Measurements from ENCODE around the gene PPCDC.
A peak's percentile ranks its signal among the peaks of the same experiment; 100 is the strongest.

The PPCDC gene, protein sequence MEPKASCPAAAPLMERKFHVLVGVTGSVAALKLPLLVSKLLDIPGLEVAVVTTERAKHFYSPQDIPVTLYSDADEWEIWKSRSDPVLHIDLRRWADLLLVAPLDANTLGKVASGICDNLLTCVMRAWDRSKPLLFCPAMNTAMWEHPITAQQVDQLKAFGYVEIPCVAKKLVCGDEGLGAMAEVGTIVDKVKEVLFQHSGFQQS

DNA sequence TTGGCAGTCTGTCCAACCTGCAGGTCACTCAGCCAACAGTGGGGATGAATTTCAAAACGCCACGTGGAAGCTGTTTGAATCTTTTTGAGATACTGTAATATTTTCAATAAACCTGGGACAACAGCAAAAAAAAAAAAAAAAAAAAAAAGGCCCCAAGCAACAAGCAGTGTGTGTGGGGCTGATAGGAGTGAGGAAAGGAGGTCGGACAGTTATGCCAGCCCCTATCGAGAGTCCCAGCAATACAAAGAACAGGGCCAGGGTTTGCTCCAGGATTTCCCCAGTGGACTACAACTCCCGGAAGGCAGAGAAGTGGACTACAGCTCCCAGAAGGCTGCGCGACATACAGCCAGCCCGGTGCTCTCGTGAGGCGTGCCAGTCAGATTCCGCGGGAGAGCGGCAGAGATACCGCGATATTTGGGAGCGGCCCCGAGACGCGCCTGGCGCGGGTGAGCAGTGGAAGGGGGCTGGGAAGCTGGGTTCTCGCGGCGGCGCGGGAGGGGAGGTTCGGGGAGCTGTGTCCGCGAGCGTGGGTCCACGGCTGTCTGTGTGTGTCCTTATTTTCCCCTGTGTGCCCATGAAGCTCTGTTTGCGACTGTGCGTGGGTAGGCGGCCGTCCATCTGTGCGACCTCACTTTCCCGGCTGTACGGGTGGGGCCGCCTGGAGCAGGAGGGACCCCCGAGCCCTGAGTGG is at the start of gene PPCDC:
Gene PPCDC, plus strand, starts transcription at position 410 of the 691 bp plus-strand sequence. CDS start 4,729 bp downstream, outside the sequence.
- DNase-seq (ENCODE audit: low spot score) = peak; percentile 93

DNA sequence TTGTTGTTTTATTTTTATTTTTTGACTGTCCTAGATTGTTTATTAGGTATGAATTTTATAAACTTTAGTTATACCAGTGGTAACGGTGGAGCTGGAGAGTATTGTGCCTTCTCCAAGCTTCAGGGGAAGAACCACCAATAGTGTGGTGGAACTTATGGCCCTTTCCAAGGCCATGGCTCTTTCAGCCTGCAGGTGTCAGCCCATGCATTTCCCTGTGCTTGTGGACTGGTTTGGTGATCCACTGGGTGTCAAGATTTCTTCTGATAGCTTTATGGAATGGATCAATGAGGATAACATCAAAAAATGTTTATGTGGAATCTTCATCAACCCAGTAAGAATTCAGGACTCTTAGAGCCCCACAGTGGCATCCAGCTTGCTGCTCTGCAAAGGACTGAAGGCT is 47.2 kb upstream of the PPCDC start:
- DNase-seq (ENCODE audit: low spot score) = no peak

DNA sequence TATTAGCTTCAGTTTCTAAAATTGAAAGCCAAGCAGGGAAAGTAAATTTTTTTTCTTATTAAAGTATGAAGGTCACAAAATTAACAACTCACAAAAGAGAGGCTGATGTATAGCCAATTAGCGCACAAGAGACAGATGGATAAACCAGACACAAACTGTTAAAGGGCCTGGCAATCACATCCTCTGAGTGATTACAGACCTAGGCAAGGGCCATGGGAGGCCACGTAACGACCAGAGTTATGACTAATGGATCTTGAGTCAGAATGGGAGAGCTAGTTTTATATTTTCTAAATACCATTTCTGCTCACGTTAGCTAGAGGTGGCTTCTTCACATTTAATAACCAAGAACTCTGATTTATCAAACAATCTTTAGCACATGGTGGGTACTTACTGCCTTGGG is 45.8 kb upstream of the PPCDC start:
- DNase-seq (ENCODE audit: low spot score) = no peak

DNA sequence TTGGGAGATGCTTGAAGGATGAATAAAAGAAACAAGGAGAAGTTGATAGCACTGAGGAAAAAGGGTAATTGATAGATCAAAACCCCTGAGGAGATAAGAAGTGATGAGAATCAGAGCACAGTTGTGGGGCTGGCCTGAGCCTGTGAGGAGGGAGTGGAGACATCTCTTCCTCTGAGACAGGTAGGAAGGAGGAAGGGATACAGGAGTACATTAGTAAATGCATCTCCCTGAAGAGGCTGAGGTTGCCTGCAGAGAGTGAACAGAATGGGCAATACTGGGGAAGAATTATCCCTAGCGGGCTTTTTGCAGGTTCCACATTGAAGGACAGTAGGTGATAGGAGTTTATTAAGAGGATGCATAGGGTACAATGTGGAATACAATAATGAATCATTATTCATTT is 45.3 kb upstream of the PPCDC start:
- no peak for DNase-seq (ENCODE audit: low spot score)

DNA sequence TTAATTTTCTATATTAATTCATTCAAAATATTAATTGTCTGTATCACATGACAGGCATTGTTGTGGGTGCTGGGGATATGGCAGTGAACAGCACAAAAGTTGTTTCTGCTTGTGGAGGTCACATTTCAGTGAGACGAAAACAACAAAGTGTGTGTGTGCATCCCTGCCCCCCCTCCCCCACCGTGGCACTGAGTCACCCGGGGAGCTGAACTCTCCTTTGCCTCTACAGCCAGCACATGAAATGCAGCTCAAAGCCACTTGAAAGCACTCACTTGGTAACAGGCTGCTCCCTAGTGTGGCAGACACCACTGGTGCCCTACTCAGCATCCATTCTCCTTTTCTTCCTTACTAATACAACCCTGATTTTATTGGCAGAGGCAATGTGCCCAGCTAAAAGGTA is 44.9 kb upstream of the PPCDC start:
- no peak for DNase-seq (ENCODE audit: low spot score)

DNA sequence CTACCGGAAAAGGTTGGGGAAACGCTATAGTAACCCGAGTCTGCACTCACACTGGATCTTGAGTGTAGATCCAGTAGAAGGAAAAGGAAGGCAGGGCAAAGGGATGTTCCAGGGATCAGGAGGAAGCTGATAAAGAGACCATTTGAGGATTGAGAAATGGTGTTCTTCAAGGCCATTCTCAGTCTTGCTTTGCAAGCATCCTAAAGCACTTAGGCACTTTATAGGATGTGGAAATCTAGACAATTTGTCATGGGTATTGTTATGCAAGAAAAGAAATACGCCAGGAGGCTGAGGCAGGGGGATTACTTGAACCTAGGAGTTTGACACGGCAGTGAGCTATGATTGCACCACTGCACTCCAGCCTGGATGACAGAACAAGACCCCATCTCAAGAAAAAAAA is 41.2 kb upstream of the PPCDC start:
- no peak for DNase-seq (ENCODE audit: low spot score)

DNA sequence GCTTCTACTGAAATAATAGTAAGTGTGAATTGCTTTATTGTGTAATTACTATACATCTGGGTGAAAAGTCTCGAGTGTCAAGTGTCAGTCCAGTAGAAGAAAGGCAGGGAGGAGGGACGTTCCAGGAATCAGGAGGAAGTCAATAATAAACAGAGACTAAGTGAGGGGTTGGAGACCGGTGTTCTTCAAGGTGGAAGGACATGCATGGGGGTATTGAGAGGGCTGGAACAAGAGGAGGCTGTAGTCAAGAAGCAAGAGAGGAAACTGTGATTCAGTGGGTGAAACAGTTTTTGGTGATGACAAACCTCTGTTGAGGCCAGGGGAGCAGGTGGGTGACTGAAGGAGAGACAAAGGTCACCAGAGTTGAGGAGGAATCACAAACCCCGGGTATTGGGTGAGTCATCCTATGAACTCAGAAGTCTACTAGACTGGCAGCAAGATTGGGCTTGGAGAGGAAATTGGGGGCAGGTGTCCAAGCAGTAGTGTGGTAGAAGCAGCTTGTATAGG is 39.6 kb upstream of the PPCDC start:
- no peak for DNase-seq (ENCODE audit: low spot score)

DNA sequence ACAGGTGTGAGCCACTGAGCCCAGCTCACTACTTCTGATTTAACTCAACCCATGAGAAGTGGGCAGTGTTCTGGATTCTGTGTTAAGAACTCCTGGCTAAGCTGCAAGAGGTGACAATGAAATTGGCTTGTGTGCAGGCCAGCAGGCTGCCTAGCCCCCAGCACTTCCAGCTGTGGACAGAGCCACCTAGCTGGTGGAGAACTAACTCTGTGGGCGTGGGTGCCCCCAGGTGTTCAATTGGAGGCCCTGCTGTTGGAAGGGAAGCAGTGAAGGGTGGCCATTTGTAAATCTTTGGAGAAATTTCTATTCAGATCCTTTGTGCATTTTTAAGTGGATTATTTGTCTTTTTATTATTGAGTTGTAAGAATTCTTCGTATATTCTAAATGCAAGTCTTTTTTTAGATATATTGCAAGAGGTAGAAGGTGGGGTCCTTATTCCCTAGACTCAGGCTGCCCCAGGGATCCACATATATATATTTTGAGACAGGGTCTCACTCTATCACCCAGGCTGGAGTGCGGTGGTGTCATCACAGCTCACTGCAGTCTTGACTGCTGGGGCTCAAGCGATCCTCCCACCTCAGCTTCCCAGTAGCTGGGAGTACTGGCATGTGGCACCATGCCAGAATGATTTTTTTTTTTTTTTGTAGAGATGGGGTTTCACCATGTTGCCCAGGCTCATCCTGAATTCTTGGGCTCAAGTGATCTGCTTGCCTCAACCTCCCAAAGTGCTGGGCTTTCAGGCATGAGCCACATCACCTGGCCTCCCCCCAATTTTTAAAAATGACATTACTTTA is 35.2 kb upstream of the PPCDC start:
- DNase-seq (ENCODE audit: low spot score) = no peak

DNA sequence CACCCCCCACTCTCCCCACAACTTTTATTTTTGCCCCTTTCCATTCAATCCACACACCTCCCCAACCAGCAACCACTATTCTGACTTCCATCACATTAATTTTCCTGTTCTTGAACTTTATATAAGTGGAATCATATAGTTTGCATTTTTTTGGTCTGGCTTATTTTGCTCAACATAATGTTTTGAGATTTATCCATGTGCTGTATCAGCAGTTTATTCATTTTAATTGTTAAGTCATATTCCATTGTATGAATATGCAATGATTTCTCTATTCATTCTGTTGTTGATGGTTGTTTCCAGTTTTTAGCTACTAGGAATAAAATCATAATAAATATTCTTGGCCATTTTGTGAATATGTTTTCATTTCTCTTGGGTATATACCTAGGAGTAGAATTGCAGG is 33.9 kb upstream of the PPCDC start:
- DNase-seq (ENCODE audit: low spot score) = no peak

DNA sequence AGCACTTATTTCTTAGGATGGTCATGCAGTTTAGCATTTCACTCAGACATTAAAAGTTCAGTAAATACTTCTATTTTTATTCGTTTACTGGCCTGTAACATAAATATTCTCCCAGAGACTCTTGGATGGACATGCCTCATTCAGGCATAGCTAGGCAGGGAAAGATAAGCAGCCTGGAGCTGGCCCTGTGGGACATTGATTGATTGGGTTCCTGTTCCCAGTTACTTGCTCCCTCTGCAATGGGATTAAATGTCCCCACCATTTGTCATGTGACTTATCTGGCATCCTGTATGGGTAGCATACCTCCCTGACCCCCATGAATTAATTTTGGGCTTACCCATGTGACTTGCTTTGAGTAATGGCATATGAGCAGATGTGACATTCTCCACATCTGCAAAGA is 30.8 kb upstream of the PPCDC start:
- no peak for DNase-seq (ENCODE audit: low spot score)

DNA sequence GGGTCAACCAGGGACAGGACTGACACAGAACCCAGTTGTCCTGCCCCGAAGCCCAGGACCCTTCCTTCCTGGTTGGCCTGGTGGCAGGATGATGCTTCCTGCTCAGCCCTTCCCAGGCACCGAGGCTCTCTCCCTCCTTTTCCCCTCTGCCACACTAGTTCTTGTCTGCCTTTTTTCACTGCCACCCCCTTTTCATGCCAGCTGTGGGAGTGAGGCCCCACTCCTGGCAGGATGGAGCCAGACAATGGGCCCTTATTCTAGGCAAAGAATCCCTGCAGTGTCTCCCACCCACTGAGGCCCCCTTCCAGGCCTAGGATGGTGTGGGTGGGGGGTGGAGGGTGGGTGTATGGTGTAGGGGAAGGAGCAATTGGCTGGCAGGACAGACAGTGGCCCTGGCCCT is 29.2 kb upstream of the PPCDC start:
- DNase-seq (ENCODE audit: low spot score) = no peak

DNA sequence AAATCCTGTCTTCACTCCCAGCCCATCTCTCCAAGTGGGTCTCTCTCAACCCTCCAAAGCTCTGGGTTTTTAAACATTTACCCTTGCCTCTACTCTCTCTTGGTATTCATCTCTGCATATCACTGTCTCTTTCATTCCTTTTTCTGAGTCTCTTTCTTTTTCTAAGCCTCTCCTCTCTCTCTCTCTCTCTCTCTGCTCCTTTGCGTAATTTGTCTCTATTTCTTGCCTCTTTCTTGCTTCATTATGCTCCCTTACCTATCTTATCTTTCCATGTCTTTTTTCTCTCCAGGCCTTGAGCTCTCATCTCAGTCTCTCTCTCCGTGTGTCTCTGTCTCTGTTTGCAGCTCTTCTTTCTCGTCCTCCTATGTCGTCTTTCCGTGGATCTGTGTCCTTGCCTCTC is 28.7 kb upstream of the PPCDC start:
- DNase-seq (ENCODE audit: low spot score) = no peak

DNA sequence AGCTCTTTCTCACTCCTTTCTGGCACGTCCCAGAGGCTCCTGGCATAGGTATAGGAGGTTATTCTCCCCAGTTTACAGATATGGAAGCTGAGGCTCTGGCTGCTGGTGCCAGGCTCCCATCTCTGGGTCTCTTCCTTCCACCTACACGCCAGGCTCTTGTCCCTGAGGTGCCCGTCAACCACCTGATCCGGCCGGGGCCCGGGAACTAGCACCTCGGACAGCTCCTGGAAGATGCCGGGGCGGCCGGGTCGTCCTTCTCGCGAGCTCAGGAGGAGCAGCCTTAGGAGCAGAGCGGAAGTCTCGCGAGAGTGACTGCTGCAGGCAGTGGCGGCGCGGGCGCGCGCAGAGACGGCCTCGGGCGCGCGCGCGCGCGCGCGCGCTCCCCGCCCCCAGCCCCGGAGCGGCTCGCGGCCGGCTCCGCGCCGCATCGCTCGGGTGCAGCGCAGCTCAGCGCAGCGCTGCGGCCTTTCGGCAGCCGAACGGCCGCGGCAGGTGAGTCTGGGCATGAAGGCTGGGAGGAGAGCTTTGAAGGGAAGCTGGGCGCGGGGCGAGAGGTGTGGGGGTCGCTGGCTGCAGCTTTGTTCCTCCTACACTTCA is 28.1 kb upstream of the PPCDC start, which contains the start of gene SCAMP5:
Gene SCAMP5, plus strand, starts transcription at position 382 of the 597 bp plus-strand sequence. CDS start 16,277 bp downstream, outside the sequence.
- peak; percentile 17 for DNase-seq (ENCODE audit: low spot score)

DNA sequence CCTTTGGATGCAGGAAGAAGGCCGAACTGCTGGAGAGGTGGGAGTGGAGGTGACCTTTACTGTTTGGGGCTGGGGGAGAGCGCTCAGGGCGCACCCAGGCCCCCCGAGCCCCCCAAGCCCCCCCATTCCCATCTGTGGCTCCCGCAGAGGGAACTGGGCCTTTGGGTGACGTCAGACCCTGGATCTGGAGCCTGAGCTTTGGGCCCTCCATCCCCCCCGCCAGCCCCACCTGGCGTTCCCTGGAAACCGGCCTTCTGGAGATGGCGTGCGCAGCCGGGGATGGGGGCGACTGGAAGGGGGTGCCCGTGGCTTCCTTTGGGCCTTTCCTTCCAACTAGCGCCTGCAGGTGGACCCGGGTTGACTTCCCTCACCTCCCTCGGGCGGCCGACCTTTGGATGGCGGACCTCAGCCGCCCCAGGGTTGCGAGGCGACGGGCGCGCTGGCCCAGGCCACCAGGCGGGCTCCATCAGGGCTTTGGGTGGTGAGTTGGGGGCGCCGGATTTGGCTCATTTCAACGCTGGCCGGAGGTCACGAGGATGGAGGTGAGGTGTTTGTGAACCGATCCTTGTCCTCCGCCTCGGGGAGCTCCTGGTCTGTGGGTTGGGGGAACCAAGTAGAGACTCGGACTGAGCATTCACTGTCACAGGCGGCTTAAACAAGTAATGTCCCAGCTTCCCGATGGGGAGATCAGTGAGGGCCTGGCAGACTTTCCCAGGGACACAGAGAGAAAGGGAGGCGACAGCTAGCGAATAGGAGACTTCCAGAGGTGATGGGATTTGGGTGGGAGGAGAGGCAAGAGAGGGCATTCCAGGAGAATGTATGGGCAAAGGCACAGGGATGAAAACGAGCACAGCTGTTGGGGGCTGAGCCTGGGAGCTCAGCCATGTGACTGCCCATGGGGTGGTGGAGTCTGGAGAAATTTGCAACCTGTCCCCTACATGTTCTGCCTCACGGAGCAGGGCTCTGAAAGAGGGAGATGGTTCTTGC is 27.3 kb upstream of the PPCDC start:
- DNase-seq (ENCODE audit: low spot score) = no peak

DNA sequence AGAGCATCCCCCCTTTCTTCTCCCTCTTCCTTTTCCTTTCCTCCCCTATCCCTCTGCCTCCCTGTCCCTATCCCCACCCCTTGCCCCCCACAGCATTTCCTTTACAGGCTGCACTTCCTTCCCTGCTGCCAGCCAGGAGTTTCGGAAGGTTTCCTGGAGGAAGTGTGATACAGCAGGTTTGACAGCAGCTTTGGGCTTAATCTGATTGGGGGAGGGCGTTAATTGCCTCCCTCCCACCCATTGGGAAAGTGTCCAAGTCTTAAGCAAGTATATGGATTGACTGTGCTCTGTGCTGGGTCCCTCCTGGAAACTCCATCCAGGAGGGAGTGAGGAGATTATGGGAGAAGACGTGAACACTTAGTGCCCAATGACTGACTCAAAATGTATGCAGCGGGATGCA is 26.2 kb upstream of the PPCDC start:
- DNase-seq (ENCODE audit: low spot score) = no peak

DNA sequence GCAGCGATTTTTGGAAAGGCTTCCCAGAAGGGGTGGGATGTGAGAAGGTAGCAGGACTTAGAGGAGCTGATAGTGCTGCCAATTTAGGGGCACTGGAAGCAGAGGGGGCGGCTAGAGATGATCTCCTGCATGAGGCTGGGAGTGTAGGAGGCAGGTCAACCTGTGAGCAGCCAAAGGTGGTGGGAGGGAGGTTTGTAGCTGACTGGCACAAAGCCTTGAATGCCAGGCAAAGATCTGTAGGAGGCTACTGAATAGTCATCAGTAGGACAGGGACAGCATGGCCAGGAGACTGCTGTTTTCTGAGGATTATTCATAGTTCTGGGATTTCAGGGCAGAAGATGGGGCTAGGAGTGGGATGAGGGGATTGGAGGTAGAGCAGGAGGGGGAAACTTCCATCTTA is 25.8 kb upstream of the PPCDC start:
- no peak for DNase-seq (ENCODE audit: low spot score)

DNA sequence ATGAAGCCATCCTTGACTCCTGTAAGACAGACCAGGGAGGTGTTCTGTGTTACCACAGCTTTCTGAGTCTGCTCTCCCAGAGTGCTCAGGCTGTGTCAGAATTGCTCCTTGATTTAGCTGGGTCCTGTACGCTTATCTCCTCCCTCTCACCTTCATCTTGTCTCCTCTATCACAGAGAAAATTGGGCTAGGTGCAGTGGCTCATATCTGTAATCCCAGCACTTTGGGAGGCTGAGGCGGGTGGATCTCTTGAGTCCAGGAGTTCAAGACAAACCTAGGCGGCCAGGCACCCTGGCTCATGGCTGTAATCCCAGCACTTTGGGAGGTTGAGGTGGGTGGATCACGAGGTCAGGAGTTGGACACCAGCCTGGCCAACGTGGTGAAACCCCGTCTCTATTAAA is 22.1 kb upstream of the PPCDC start:
- DNase-seq (ENCODE audit: low spot score) = no peak

DNA sequence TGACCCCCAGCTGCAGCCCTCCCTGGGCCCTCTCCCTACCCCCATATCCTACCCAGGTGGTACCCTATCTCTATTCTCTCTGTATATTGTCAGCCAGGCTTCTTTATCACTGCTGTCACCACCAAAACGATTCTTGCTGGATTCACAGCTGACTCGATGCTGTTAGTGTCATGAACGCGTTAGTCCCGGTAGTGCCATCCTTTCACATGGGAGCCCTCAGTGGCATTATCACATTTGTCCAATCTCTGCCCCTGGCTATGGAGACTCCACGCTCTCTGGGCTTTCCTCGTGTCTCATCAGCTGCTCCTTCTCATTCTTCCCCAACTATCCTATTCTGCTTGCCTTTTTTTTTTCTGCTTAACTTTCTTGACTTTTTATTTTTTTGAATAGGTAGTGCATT is 21.0 kb upstream of the PPCDC start:
- no peak for DNase-seq (ENCODE audit: low spot score)

DNA sequence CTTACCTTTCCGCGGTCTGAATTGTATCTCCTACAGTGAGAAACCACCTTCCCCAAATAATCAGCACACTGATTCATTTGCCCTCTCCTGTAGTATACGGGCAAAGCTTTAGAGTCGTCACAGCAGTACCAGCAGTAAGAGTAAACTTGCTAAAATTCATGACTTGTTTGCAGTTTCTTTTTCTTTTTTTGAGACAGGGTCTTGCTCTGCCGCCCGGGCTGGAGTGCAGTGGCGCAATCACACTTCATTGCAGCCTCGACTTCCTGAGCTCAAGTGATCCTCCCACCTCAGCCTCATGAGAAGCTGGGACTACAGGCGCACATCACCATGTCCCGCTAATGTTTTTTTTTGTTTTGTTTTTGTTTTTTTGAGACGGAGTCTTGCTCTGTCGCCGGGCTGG is 16.2 kb upstream of the PPCDC start:
- DNase-seq (ENCODE audit: low spot score) = no peak

DNA sequence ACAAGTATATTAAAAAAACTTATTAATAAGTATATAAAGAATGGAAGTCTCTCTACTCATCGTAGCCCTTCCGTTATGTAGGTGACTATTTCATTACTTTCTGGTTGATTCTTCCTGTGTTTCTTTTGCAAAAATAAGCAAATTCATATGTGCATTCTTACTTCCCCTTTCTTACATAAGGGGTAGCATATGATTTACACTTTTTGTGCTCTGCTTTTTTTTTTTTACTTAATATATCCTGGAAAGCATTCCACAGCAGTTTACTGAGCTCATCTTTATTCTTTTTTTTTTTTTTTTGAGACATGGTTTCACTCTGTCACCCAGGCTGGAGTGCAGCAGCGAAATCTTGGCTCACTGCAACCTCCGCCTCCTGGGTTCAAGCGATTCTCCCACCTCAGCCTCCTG is 15.2 kb upstream of the PPCDC start:
- DNase-seq (ENCODE audit: low spot score) = no peak

DNA sequence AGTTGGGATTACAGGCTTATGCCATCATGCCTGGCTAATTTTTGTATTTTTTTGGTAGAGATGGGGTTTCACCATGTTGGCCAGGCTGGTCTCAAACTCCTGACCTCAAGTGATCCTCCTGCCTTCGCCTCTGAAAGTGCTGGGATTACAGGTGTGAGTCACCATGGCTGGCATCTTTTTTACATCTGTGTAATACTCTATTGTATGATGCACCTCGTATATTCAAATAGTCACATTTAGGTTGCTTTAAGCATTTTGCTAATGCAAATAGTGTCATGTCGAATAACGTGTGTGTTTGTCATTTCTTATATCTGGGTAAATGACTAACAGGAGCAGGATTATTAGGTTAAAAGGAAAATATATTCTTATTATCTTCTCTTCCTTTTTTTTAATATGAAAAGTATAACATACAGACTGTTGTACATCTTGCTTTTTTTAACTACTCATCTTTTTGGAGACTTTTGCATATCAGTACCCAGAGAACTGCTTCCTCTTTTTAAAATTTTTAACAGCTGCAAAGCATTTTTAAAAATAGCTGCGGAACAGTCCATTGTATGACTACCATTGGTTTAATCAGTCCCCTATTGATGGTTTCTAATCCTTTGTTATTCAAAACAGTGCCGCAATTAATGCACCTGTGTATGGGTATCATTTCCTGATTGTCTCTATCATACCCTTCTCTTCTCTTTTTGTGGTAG is 14.6 kb upstream of the PPCDC start:
- DNase-seq (ENCODE audit: low spot score) = no peak

All from hematopoietic multipotent progenitor cell treated with erythropoietin and hydrocortisone succinate and interleukin-3 and kit ligand, for 17 days (in vitro differentiated cells).